ENCODE results near the gene HOXB6.
A peak's percentile ranks its signal among the peaks of the same experiment; 100 is the strongest.

Gene HOXB6

DNA sequence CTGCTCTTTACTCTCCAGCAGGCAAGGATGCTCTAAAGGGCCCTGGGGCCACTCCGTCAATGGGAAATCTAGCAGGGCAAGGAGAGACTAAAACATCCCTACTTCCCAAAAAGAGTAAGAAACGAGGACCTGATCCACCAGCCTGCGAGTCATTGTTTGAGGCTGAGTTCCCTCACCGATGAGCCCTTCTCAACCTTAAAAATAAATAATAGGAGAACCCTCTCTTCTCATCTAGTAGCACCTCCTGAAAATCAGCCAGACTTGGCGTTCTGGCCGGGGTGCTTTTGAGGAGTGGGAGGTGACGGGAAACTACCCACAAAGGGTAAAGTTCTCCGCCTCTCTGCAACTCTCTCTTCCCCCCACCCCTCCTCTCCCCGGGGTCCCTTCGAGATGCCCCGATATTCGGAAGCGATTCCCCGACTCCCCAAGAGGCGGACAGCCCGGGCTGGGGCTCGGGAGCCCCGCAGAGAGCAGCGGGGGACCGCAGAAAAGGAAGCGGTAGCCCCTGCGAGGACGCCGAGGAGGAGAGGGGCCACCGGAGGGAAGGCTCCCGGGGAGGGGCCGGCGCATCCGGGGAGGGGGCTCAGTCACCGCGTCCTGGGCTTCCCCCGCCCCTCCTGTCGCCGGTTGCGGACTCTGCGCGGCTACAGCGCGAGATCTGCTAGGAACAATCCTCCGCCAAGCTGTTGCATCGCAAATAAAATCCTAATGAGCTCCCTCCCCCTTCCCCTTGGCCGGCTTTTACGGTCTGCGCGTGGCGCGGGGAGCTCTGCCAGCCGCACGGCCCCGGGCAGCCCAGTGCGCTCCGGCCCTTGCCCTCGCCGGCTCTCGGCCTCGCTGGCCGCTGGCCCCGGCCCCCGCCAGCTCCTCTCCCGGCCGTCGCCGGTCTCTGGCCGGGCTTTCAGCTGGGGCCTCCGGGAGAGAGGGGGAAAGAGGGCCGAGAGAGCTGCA, 20.0 kb upstream of the HOXB6 start (continued):
- peak; percentile 96 for TF ChIP-seq SCRT2 (tag by site-specific recombination; IDR thresholded peaks at IDR 0.05)
- TF ChIP-seq ZNF211 (tag by site-specific recombination; IDR thresholded peaks at IDR 0.05; ENCODE audit: low read depth) = no peak
- TF ChIP-seq ZNF202 (tag by site-specific recombination; IDR thresholded peaks at IDR 0.05; ENCODE audit: borderline replicate concordance) = no peak
- no peak for TF ChIP-seq ZNF311 (tag by site-specific recombination; IDR thresholded peaks at IDR 0.05; ENCODE audit: borderline replicate concordance)
- no peak for TF ChIP-seq YY2 (tag by site-specific recombination; IDR thresholded peaks at IDR 0.05)
- TF ChIP-seq, protein P1, sequence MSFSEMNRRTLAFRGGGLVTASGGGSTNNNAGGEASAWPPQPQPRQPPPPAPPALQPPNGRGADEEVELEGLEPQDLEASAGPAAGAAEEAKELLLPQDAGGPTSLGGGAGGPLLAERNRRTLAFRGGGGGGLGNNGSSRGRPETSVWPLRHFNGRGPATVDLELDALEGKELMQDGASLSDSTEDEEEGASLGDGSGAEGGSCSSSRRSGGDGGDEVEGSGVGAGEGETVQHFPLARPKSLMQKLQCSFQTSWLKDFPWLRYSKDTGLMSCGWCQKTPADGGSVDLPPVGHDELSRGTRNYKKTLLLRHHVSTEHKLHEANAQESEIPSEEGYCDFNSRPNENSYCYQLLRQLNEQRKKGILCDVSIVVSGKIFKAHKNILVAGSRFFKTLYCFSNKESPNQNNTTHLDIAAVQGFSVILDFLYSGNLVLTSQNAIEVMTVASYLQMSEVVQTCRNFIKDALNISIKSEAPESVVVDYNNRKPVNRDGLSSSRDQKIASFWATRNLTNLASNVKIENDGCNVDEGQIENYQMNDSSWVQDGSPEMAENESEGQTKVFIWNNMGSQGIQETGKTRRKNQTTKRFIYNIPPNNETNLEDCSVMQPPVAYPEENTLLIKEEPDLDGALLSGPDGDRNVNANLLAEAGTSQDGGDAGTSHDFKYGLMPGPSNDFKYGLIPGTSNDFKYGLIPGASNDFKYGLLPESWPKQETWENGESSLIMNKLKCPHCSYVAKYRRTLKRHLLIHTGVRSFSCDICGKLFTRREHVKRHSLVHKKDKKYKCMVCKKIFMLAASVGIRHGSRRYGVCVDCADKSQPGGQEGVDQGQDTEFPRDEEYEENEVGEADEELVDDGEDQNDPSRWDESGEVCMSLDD (tag by site-specific recombination; IDR thresholded peaks at IDR 0.05) = peak; percentile 56; the same call in 1 of the 2 replicates
- no peak for TF ChIP-seq ZNF426 (tag by site-specific recombination; IDR thresholded peaks at IDR 0.05)
- TF ChIP-seq, protein P2, sequence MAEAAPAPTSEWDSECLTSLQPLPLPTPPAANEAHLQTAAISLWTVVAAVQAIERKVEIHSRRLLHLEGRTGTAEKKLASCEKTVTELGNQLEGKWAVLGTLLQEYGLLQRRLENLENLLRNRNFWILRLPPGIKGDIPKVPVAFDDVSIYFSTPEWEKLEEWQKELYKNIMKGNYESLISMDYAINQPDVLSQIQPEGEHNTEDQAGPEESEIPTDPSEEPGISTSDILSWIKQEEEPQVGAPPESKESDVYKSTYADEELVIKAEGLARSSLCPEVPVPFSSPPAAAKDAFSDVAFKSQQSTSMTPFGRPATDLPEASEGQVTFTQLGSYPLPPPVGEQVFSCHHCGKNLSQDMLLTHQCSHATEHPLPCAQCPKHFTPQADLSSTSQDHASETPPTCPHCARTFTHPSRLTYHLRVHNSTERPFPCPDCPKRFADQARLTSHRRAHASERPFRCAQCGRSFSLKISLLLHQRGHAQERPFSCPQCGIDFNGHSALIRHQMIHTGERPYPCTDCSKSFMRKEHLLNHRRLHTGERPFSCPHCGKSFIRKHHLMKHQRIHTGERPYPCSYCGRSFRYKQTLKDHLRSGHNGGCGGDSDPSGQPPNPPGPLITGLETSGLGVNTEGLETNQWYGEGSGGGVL (tag by site-specific recombination; IDR thresholded peaks at IDR 0.05) = peak; percentile 43
- no peak for TF ChIP-seq ZNF132 (tag by site-specific recombination; IDR thresholded peaks at IDR 0.05; ENCODE audit: borderline replicate concordance)
- TF ChIP-seq ZFP41 (tag by site-specific recombination; IDR thresholded peaks at IDR 0.05; ENCODE audit: borderline replicate concordance) = no peak
- TF ChIP-seq, protein P3, sequence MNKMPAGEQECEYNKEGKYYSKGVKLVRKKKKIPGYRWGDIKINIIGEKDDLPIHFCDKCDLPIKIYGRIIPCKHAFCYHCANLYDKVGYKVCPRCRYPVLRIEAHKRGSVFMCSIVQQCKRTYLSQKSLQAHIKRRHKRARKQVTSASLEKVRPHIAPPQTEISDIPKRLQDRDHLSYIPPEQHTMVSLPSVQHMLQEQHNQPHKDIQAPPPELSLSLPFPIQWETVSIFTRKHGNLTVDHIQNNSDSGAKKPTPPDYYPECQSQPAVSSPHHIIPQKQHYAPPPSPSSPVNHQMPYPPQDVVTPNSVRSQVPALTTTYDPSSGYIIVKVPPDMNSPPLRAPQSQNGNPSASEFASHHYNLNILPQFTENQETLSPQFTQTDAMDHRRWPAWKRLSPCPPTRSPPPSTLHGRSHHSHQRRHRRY (tag by site-specific recombination; IDR thresholded peaks at IDR 0.05) = no peak
- TF ChIP-seq, protein P4, sequence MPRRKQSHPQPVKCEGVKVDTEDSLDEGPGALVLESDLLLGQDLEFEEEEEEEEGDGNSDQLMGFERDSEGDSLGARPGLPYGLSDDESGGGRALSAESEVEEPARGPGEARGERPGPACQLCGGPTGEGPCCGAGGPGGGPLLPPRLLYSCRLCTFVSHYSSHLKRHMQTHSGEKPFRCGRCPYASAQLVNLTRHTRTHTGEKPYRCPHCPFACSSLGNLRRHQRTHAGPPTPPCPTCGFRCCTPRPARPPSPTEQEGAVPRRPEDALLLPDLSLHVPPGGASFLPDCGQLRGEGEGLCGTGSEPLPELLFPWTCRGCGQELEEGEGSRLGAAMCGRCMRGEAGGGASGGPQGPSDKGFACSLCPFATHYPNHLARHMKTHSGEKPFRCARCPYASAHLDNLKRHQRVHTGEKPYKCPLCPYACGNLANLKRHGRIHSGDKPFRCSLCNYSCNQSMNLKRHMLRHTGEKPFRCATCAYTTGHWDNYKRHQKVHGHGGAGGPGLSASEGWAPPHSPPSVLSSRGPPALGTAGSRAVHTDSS (tag by site-specific recombination; IDR thresholded peaks at IDR 0.05) = no peak
- TF ChIP-seq ZNF654 (tag by site-specific recombination; IDR thresholded peaks at IDR 0.05; ENCODE audit: low read depth) = no peak
- no peak for TF ChIP-seq ZNF785 (tag by site-specific recombination; IDR thresholded peaks at IDR 0.05)
- no peak for TF ChIP-seq ZNF423 (tag by site-specific recombination; IDR thresholded peaks at IDR 0.05)
- TF ChIP-seq ZBTB1 (tag by site-specific recombination; IDR thresholded peaks at IDR 0.05) = no peak
- peak; percentile 49; the same call in 1 of the 2 replicates for TF ChIP-seq SCRT1 (tag by site-specific recombination; IDR thresholded peaks at IDR 0.05; ENCODE audit: borderline replicate concordance)
- no peak for TF ChIP-seq ZNF114 (tag by site-specific recombination; IDR thresholded peaks at IDR 0.05)
- TF ChIP-seq ZNF416 (tag by site-specific recombination; IDR thresholded peaks at IDR 0.05) = no peak
- TF ChIP-seq, protein P5, sequence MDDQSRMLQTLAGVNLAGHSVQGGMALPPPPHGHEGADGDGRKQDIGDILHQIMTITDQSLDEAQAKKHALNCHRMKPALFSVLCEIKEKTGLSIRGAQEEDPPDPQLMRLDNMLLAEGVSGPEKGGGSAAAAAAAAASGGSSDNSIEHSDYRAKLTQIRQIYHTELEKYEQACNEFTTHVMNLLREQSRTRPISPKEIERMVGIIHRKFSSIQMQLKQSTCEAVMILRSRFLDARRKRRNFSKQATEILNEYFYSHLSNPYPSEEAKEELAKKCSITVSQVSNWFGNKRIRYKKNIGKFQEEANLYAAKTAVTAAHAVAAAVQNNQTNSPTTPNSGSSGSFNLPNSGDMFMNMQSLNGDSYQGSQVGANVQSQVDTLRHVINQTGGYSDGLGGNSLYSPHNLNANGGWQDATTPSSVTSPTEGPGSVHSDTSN (CRISPR knock-in tag; IDR thresholded peaks at IDR 0.05) = no peak
- TF ChIP-seq, protein P6, sequence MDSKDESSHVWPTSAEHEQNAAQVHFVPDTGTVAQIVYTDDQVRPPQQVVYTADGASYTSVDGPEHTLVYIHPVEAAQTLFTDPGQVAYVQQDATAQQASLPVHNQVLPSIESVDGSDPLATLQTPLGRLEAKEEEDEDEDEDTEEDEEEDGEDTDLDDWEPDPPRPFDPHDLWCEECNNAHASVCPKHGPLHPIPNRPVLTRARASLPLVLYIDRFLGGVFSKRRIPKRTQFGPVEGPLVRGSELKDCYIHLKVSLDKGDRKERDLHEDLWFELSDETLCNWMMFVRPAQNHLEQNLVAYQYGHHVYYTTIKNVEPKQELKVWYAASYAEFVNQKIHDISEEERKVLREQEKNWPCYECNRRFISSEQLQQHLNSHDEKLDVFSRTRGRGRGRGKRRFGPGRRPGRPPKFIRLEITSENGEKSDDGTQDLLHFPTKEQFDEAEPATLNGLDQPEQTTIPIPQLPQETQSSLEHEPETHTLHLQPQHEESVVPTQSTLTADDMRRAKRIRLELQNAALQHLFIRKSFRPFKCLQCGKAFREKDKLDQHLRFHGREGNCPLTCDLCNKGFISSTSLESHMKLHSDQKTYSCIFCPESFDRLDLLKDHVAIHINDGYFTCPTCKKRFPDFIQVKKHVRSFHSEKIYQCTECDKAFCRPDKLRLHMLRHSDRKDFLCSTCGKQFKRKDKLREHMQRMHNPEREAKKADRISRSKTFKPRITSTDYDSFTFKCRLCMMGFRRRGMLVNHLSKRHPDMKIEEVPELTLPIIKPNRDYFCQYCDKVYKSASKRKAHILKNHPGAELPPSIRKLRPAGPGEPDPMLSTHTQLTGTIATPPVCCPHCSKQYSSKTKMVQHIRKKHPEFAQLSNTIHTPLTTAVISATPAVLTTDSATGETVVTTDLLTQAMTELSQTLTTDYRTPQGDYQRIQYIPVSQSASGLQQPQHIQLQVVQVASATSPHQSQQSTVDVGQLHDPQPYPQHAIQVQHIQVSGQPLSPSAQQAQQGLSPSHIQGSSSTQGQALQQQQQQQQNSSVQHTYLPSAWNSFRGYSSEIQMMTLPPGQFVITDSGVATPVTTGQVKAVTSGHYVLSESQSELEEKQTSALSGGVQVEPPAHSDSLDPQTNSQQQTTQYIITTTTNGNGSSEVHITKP (tag by site-specific recombination; IDR thresholded peaks at IDR 0.05) = peak; percentile 18; the same call in 1 of the 2 replicates
- TF ChIP-seq BCL11B (tag by site-specific recombination; IDR thresholded peaks at IDR 0.05; ENCODE audit: low read depth) = peak; percentile 28; the same call in 1 of the 2 replicates
- no peak for TF ChIP-seq KLF16 (tag by site-specific recombination; IDR thresholded peaks at IDR 0.05)
- no peak for TF ChIP-seq RBAK (tag by site-specific recombination; IDR thresholded peaks at IDR 0.05)
- TF ChIP-seq, protein P7, sequence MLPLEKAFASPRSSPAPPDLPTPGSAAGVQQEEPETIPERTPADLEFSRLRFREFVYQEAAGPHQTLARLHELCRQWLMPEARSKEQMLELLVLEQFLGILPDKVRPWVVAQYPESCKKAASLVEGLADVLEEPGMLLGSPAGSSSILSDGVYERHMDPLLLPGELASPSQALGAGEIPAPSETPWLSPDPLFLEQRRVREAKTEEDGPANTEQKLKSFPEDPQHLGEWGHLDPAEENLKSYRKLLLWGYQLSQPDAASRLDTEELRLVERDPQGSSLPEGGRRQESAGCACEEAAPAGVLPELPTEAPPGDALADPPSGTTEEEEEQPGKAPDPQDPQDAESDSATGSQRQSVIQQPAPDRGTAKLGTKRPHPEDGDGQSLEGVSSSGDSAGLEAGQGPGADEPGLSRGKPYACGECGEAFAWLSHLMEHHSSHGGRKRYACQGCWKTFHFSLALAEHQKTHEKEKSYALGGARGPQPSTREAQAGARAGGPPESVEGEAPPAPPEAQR (tag by site-specific recombination; IDR thresholded peaks at IDR 0.05) = no peak
